A673 (cell line): ENCODE measurements around the gene MYD88.

Experiments
- CTCF ChIP-seq: fragments of 300-800, 200-600 bp; sonication (generic); conservative IDR thresholded peaks from 2 replicates; pipeline ENCODE4 v1.5.1; 2017; ENCODE audit warnings: low read depth, mild to moderate bottlenecking, antibody characterized with exemption, low read length, moderate library complexity, mixed read lengths
- EZH2 ChIP-seq: fragments of 200-600 bp; sonication (generic); IDR thresholded peaks from 2 replicates; pipeline ENCODE4 v1.6.1; 2017; ENCODE audit warnings: borderline replicate concordance, low read depth, mild to moderate bottlenecking, mixed read lengths, antibody characterized with exemption, low read length; ENCODE audit not compliant: poor library complexity, severe bottlenecking

GRCh38 chr3:38186781-38187180, 48.3 kb downstream of the MYD88 start:
- TF ChIP-seq CTCF (no peak), EZH2 (no peak)
